Head of caudate nucleus (tissue), 42 donors: ENCODE results near the gene SHROOM1.

Experiments
- DNase-seq, 42 donors: peaks; one replicate each; pipeline versions ENCODE4 v3.0.0 to v3.0.0-alpha.2; 2020 to 2021; ENCODE audit warnings: mixed read lengths in 7 of 42
- intact Hi-C: fragments of 100-400 bp; cut with DNase I; formaldehyde crosslinking; loops from one replicate; pipeline ENCODE4 v1.15.0; 2022

The SHROOM1 gene, protein sequence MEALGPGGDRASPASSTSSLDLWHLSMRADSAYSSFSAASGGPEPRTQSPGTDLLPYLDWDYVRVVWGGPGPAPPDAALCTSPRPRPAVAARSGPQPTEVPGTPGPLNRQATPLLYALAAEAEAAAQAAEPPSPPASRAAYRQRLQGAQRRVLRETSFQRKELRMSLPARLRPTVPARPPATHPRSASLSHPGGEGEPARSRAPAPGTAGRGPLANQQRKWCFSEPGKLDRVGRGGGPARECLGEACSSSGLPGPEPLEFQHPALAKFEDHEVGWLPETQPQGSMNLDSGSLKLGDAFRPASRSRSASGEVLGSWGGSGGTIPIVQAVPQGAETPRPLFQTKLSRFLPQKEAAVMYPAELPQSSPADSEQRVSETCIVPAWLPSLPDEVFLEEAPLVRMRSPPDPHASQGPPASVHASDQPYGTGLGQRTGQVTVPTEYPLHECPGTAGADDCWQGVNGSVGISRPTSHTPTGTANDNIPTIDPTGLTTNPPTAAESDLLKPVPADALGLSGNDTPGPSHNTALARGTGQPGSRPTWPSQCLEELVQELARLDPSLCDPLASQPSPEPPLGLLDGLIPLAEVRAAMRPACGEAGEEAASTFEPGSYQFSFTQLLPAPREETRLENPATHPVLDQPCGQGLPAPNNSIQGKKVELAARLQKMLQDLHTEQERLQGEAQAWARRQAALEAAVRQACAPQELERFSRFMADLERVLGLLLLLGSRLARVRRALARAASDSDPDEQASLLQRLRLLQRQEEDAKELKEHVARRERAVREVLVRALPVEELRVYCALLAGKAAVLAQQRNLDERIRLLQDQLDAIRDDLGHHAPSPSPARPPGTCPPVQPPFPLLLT

DNA sequence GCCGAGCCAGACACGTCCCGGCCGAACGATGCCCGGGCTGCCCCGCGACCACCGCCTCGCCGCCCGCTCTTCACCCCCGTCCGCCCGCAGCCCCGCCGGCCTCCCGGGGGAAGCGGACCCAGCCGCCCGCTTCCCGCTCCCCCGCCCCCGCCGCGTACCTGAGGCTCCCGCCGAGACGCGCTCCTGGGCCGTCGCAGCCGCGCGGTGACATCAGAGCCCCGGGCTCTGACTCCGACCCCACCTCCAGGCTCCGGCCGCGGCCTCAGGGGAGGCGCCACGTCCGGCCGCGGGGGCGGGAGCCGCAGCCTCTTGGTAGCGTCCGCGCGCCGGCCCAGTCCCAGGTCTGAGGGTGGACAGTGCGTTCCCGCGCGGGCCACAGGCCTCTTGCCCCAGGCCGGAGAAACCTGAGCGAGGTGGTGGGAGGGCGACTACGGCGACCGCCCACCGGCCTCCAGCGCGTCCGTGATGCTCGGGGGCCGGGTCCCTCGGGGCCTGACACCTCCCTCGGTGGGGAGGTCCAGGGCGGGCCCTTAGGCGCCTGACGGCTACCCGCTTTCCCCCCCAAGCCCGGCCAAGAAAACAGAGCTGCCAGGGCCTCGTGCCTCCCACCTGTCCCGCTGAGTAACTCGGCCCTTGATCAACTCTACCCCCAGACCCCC is at the start of gene SHROOM1:
SHROOM1 (minus strand) TSS at position 212 of the 659 bp plus-strand sequence. CDS start 4,507 bp downstream, outside the sequence.
- intact Hi-C loops = no loop called here
- DNase-seq = peak in 26 of 42 donors; percentile 24 to 75 (median 55)

- peak in 9 of 42 donors; percentile 7 to 51 (median 34) for DNase-seq
- intact Hi-C loops = no loop called here
Measured at GRCh38 chr5:132877938-132878337, 47.5 kb upstream of the SHROOM1 start.

DNA sequence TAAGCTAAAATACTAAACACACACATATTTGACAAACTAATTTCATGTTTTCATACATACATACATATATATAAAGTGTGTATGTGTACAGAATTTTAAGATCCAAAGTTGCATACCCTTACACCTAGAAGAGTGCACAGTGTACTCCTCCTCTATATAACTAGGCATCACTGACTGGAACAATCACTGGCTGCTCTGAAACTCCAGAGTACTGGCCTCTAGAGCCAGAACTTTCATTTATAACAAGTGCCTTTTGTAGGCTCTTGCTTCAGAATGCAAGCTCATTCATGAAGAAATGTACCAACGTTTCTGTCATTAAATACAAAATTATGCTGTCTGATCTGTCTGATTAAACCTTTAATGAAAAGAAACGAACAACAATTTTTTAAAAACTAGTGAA is 47.0 kb upstream of the SHROOM1 start:
- no peak for DNase-seq
- intact Hi-C loops = no loop called here

DNA sequence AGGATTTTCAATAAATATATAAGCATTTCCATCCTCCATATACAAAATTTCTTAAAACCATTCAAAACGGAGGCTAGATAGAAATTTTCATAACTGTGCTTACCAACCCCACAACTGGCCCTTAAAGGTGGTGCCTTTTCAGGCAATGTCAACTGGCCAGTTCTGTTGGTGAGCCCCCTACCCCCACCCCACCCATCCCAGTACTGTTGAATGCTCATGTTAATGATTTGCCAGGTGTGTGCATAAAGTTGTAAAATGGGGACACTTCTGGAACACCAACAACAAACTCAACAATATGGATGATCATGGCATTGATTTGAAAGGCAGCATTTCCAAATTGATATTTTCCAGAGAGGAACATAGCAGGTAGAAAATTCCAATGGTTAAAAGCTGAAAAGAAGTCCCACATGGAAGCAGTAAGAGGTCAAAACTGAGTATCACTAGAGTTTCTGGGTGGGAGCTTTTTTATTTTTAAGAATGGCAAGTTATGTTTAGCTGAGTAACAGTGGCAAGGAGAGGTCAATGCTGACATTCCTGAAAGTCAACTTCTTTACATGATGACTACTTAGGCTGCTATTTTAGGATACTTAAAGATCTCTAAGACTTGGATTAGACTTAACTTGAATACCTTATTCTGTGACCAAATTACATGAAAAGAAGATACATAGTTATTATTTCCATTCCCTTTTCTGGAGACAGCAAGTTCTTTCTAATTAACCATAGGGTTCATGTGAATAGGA is 45.7 kb upstream of the SHROOM1 start:
- intact Hi-C loops = no loop called here
- no peak for DNase-seq

- intact Hi-C loops = no loop called here
- no peak for DNase-seq
Measured at GRCh38 chr5:132873930-132874271, 43.5 kb upstream of the SHROOM1 start.

DNA sequence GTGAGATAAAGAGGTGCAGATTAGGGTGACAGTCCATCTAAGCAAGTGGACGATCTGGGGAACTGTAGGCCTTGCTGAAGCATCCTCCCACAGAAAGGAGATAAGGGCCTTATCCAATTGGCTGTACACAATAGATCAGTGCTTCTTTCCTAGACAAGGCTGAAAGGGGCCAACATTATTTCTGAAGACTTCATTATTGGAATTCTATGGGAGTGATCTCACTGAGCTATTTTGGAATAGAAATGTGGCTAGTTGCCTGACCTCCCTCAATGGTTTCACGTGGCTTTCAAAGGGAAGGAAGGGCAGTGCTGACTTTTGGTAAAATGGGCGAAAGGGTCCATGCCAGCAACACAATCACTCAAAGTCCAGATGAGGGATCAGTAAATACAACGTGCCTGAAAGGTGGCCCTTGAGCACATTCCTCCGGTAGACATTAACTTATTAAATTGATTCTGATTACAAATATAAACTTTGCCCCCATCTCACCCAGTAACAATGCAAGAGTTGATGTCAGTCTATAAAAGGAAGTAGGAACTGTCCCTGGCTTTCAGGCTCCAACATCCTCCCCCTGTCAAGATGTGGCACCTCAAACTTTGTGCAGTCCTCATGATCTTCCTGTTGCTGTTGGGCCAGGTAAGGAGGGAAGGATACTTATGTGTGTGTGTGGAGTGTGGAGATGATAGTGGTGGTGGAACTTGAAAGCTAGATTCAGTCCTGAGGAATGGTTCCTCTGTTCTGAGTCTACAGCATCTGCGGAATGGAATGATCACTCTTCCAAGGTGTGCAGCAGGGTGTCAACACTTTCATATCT is 42.9 kb upstream of the SHROOM1 start, which contains the start of gene LEAP2:
LEAP2 (plus strand) TSS at position 550 of the 811 bp plus-strand sequence; CDS start at position 577, 27 bp downstream.
- intact Hi-C loops = no loop called here
- DNase-seq = no peak

- DNase-seq = no peak
- intact Hi-C loops = no loop called here
Measured at GRCh38 chr5:132872788-132873118, 42.3 kb upstream of the SHROOM1 start.

GRCh38 chr5:132871459-132872284 is 41.2 kb upstream of the SHROOM1 start:
- intact Hi-C loops = no loop called here
- DNase-seq = no peak

DNA sequence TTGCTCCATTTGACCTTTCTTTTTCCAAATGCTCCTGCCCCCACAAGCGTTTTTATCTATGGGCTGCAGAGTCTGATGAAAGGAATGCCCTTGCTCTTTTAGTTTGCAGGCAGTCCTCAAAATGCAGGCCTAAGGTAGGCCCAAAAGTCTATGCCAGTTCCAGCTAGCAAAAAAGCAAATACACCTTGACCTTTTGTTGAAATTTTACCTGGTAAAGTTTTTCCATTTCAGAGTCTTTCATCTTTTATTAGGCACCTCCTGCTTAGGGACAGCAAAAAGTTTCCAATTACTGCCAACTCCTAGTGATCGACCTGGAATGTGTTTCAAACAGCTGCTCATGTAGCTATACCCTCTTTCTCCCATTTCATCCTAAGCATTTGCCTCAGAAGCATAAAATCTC is 40.4 kb upstream of the SHROOM1 start:
- intact Hi-C loops = no loop called here
- no peak for DNase-seq

DNA sequence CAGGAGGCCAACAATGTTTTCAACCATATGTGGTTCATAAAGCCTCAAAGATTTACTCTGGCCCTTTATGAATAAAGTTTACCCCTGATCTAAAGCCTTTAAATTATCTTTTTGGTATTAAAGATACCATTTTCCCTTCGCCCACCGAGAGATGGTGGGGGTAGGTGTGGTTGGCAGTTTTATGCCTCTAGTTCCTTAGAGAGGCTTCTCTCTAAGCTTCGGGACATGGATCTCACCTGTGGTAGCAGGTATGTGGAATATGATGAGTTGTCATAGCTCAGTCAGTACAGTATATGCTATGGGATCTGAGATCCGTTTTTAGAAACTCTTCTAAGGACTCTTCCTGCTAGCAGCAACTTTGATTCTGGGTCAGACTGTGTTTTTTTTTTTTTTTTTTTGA is 38.3 kb upstream of the SHROOM1 start:
- DNase-seq = peak in 1 of 42 donors; percentile 2
- intact Hi-C loops = loop anchor here (5.0 kb wide), 4 partner anchors 41 to 131 kb away; partner anchors contain the start of genes AFF4 and KIF3A

GRCh38 chr5:132867046-132867451 is 36.6 kb upstream of the SHROOM1 start:
- DNase-seq = peak in 1 of 42 donors; percentile 21
- intact Hi-C loops = loop anchor here (5.0 kb wide), 4 partner anchors 40 to 130 kb away; partner anchors contain the start of genes AFF4 and KIF3A

DNA sequence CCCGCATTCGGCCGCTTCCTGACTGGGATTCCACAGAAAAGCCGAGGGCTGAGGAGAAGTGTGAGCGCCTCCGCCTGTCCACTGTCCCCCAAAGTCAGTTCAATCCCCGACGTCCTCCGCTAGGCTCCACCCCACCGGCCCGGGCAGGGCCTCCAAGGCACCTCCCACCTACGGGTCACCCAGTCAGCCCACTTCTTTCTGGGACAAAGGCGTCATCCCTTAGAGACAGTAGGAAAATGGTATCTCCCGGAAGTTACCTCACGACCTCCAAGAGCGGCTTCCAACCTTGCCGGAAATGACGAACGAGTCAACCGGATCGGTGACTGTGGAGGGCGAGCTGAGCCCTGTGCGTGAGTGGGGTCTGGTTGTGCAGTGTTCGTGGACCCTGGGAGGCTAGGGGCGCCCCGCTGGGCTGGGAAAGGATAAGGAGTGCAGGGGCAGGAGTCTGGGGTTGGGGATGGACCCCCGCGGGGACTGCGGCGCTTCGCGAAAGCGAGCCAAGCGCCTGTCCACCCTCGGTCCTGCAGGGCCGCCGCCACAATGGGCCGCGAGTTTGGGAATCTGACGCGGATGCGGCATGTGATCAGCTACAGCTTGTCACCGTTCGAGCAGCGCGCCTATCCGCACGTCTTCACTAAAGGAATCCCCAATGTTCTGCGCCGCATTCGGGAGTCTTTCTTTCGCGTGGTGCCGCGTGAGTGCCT is 36.0 kb upstream of the SHROOM1 start, which contains the start of the genes GDF9 and UQCRQ:
GDF9 (minus strand) TSS at position 128 of the 704 bp plus-strand sequence. CDS start 1,936 bp downstream, outside the sequence.
UQCRQ (plus strand) TSS at position 301 of the 704 bp plus-strand sequence; CDS start at position 541, 240 bp downstream.
- intact Hi-C loops = loop anchor here (5.0 kb wide), 4 partner anchors 39 to 129 kb away; partner anchors contain the start of genes AFF4 and KIF3A
- peak; percentile 91 to 100 (median 98) for DNase-seq

DNA sequence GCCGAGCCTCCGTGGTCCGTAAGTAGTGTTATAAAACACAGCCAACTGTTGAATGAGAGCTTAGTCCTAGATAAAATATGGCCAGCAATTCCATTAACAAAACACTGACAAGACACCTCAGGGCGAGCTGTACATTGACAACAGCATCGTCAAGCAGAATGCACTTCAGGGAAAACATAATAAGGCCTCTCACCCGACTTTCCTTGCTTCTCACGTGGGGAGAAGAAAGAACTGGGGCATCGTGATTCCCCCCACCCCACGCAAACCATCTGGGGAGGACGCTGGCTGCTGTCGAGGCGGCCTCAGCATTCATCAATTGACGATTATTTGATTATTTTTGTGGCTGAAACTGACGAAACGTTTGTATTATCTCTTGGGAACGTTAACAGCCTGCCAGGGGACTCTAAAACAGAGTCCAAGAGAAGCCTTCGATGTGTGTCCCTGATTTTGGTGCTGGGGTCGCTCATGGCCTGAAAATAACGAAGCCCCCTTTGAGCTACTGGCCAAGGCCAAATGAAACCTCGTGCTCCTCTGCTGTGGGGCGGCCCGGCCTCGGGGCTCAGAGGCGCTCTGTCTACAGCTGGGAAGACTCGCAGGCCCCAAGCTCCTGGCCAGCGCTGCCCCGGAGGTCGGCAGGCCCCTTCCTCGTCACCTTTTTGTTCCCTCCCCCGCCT is 35.4 kb upstream of the SHROOM1 start:
- DNase-seq = peak in 3 of 42 donors; percentile 11 to 47 (median 14)
- intact Hi-C loops = loop anchor here (5.0 kb wide), 4 partner anchors 39 to 129 kb away; partner anchors contain the start of genes AFF4 and KIF3A

DNA sequence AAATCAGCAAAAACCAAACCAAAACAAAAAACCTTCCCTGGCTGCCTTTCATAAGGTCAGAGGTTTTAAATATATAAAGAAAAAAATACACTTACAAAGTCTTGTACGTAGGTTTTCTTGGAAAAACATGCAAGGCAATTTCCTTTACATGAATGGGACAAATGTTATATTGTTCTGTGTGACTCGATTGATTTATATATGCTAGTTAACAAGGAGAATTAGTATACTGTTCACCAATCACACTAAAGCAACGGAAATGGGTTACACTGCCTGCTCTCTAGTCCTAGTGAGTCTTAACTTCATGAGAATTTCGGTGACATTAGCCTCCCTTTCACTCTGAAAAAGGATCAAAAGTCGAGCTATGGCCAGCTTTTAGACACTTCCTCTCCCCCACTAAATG is 30.3 kb upstream of the SHROOM1 start:
- DNase-seq = peak in 1 of 42 donors; percentile 7
- intact Hi-C loops = no loop called here

DNA sequence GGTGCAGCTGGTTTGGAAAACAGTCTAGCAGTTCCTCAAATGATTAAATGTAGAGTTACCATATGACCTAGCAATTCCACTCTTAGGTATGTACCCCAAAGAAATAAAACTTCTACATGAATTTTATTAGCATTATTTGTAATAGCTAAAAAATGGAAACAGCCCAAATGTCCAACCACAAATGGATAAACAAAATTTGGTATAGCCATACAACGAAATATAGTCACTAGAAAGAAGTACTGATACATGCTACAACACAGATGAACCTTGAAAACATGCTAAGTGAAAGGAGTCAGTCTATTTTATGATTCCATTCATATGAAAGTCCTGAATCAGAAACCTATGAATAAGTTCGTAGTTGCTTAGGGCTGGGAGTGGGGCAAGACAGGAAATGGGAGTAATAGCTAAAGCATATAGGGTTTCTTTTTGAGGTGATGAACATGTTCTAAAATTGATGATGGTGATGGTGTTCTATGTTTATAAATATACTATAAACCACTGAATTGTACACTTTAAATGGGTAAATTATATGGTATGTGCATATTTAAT is 29.5 kb upstream of the SHROOM1 start:
- DNase-seq = no peak
- intact Hi-C loops = no loop called here
